HUDEP-2 (cell line): ENCODE measurements around the gene VNN1.

ENCODE experiments used
- DNase-seq, 76 experiments: peaks; one replicate each; lab custom pipeline; 2025; ENCODE audit not compliant: unreplicated experiment in 76 of 76; lab: John Stamatoyannopoulos, UW

Gene VNN1, protein sequence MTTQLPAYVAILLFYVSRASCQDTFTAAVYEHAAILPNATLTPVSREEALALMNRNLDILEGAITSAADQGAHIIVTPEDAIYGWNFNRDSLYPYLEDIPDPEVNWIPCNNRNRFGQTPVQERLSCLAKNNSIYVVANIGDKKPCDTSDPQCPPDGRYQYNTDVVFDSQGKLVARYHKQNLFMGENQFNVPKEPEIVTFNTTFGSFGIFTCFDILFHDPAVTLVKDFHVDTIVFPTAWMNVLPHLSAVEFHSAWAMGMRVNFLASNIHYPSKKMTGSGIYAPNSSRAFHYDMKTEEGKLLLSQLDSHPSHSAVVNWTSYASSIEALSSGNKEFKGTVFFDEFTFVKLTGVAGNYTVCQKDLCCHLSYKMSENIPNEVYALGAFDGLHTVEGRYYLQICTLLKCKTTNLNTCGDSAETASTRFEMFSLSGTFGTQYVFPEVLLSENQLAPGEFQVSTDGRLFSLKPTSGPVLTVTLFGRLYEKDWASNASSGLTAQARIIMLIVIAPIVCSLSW

DNA sequence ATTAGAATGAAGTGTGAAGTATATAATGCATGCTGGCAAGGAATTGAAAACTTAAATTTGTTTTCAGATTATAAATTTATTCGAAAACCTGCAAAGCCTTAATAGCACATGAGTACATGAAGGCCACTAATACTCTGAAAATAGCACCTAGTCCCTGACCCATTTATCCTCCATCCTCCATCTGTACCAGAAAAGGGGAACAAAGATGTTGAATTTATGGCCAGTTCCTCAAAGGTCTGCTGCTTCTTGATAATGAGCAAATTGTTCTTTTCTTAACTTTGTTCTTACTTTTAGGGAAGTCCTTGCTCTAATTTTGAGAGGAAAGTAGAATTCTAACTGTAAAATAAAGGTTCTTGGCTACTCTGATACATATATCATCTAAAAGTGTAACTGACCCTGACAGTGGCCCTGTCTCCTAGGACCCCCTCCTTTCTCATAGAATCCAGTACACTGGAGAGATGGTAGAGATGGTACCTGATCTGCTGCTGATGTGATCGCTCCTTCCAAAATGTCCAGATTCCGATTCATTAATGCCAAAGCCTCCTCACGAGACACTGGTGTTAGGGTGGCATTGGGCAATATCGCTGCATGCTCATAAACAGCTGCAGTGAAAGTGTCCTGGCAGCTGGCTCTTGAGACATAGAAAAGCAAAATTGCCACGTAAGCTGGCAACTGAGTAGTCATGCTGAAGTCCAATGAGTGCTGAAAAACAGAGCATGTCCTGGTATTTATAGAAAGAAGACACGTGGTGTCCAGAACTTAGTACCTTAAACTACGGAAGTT lies at the start of gene VNN1:
VNN1 (minus strand) TSS at position 704 of the 783 bp plus-strand sequence; CDS start at position 684, 20 bp downstream.
- no peak for DNase-seq

DNA sequence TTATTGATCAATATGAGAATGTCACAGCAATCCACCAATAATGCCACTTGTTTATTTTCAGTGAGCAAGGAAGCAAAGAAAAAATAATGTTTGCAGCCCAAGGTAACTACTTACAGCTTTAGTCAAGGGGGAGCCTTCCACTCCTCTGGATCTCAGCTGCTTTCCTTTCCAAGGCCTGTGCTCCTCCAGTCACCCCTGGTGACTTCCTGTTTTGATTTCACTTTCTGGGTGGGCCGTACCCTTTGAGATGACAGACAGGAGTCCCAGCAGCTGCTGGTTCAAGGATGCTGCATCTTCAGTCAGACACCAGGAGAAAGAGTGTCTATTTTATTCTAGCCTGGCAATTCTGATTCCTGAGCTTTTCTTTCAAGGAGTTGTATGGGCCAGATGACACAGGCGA lies 49.4 kb upstream of the VNN1 start:
- peak in 1 of 76 experiments; percentile 24 for DNase-seq

DNA sequence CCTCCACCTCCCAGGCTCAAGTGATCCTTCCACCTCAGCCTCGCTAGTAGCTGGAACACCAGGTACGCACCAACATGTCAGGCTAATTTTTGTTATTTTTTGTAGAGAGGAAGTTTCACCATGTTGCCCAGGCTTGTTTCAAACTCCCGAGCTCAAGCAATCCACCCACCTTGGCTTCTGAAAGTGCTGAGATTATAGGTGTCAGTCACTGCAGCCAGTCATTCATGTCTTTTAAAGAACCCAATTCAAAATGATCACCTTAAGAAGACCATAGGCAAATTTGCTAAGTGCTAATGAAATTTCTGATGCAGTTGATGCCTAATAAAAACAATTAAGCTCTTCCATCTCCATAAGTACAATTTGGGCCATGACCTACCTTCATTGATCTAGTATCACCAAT lies 46.4 kb upstream of the VNN1 start:
- DNase-seq: no peak

DNA sequence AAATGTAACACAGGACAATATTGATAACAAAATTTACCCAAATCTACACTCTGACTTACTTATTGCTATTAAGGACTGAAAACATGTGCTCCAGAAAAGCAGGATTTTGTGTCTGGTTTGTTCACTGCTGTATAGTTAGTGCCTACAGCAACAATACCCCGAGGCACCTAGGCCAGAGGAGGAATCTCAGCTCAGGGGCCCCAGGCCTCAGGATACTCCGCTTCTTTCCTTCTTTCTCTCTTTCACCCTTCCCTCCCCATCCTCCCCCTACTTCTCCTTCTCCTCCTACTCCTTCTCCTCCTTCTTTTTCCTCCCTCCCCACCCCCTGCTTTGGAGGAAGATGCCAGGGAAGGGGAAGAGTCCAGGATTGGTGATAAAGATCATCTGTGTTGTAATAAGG lies 44.8 kb upstream of the VNN1 start:
- DNase-seq: no peak

DNA sequence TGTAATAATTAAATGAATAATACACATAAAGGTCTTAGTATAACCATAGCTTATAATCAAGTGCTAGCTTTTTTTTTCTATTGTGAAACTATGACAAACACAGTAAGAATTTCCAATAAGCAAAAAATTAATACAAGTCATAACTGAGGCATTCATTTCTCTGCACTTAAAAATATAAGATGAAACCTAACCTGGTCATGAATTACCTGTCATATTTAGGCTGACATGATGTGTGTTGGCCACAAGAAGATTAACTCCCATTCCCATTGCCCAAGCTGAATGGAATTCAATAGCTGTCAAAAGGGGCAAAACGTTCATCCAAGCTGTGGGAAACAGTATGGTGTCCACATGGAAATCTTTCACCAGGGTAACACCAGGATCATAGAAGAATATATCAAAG lies 38.4 kb upstream of the VNN1 start:
- no peak for DNase-seq

DNA sequence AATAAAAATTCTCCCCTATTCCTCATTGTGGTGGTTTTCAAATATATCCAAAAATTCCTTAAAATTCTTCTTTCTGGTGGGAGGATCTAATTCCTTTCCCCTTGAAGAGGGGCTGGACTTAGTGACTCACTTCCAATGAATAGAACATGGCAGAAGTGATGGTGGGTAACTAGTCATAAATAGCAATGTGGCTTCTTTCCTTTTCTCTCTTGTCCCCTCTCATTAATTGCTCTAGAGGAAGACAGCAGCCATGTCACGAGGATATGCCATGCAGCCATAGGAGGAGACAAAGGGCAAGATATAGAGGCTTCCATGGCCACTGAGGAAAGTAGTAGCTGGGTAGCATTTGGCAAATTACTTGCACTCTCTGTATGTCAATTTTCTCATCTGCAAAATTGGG lies 38.0 kb upstream of the VNN1 start:
- DNase-seq: no peak

DNA sequence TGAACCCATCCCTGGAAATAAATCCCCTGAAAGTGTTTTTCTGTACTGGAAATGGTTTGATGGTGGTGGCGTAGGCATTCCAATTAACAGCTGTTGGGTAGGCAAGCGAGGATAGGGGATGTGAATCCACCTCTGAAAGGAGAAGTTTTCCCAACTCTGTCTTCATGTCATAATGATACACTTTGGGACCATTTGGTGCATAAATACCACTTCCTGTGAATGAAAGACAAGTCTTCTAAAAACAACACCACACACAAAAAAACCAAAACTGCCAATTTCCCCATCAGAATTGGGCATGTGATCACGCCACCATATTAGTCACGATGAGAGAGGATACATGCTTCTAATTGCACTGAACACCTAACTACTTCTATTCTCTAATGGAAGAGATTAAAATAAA lies 37.5 kb upstream of the VNN1 start:
- DNase-seq: no peak

DNA sequence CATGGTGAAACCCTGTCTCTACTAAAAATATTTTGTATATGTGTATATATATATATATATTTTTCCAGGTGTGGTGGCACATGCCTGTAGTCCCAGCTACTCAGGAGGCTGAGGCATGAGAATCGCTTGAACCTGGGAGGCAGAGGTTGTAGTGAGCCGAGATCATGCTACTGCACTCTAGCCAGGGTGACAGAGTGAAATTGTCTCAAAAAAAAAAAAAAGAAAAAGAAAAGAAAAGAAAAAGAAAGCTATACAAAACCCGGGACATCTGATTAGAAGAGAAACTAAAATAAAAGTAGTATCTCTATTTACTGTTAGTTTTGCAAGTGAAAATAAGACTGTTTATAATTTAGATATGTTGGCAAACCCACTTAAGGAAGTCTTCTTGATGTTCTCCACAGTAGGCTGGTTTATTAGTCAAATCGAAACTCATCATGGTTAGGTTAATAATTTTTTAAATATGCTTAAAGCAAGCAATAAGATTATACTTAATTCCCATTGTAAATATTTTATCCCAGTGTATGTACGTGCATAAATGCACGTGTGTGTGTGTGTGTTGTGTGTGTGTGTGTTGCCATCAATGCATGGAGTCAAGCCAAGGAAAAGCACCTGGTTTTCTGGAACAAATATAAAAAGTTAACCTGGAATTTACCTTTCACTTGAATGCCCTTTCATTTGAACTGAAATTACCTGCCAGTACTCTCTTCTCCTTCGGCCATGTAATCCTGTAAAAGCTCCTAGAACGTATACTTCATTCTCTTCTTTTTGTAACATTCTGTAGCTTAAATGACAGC lies 36.8 kb upstream of the VNN1 start:
- no peak for DNase-seq

DNA sequence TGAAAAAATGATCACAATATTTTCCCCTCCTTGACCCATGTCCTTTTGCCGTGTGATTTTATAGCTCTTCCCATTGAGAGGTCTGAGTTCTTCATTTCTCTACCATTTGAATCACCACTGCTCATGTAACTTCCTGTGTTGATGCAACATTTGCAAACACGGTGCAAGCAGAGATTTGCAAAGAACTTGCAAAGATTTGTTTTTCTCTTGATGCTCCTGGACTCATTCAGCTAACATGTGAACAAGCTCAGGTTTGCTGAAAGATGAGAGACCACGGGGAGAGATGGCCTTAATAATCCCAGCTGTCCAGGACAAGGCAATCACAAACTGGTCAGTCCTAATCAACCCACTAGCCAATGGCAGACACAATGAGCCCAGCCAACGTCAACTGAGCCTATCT lies 35.3 kb upstream of the VNN1 start:
- no peak for DNase-seq

DNA sequence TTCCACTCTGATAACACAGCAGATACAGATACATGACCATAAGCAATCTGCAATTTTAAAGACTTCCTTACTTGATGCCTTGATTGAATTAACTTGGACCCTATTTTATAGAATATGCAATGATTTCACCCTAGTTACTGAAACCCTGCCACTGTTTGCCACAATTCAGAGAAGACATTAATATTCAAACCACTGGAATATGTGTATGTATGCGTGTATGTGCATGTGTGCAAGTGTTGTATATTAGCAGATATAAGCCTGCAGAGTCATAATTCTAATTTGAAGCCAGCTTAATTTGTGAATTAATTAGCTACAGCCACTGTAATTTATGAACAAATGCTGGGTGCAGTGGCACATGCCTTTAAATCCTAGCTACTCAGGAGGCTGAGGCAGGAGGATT lies 34.6 kb upstream of the VNN1 start:
- DNase-seq: no peak

DNA sequence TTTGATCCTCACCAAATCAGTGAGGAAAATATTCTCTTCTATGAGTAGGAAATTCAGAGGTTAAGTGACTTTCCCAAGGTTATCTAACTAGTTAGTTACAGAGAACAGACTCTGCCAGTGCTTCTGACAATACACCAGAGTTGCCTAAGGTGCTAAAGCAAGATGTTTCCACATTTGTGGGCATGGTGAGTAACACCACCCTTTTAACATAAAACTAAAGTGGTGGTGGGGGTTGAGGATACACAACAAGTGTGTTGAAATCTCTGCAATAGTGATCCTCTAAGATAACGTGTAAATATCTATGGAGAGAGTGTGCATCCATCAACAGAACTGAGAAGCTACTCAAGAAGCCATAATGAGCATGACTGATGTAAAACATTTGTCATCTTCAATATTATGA lies 32.2 kb upstream of the VNN1 start:
- no peak for DNase-seq

DNA sequence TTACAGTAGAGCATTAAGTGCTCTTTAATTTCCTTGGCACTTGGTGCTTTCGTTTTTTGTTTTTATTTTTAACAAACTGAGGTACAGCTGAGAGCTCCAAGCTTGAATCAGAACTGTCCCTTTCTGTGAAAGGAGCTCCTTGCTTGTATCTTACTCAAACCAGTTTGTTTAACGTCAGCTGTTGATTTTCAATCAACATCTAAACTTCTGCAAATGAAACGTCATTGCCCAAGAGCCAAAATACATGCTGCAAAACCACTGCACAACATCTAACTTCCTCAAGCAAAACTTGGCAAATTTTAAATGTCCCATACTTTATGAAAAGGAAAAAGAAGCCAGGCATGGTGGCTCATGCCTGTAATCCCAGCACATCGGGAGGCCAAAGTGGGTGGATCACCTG lies 28.6 kb upstream of the VNN1 start:
- no peak for DNase-seq

DNA sequence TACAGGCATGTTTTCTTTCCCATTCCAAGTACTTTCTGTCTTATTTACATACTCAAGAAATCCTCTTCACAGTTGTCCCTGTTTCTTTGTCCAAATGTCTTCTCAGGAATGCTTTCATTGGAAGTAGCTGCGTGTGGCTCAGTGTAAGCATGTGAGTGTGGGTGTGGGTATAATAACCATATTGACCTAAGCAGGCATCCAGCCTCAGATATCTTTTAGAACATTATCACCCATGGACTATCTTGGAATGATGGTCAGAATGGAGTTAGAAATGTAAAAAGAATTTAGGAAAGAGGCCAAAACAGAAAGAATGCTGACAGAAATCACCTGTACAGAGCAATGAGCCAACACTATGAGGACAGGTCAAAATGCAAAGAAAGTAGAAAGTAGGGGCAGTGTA lies 27.4 kb upstream of the VNN1 start:
- DNase-seq: no peak

DNA sequence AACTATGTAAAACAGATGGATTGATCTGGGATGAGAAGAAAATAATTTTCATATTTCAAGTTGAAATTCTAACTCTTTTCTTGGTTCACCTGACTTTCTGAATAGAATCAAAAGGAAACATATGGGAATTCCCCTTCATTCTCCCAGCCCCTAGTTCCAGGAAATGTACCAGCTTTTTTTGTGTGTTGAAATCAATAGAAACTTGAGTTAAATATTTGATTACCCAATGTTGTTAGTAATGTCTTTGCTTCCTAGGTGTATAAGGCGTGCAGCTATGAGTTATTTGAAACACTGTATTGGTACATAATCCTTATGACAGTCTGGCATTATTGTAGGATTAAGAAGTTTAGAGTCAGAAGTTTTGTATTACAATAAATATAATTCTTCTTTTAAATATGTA lies 22.4 kb upstream of the VNN1 start:
- DNase-seq: no peak

DNA sequence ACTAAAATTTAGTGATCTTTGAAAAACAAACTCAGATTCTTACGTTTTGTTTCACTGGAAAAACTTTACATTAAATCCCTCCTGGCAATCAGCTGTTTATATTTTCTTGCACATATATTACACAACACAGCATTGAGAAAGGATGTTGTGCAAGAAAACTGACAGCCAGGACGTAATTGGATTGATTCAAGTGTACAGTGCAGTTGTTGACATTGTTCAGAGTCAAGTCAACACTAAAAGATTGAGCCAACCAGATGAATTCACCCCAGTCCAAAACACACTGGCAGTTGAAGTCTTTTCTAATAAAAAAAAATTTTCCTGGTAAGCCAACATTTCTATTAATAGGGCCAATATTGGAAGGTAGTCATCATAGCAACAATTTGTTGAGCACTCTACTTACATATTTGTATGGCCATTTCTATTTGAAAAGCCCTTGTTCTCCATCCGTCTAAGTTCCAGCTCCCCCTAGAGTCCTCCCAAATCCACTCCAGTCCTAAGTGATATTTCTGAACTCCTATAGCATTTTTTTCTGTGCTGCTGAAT lies 20.9 kb upstream of the VNN1 start:
- peak in 2 of 76 experiments; percentile 11 to 30 for DNase-seq

DNA sequence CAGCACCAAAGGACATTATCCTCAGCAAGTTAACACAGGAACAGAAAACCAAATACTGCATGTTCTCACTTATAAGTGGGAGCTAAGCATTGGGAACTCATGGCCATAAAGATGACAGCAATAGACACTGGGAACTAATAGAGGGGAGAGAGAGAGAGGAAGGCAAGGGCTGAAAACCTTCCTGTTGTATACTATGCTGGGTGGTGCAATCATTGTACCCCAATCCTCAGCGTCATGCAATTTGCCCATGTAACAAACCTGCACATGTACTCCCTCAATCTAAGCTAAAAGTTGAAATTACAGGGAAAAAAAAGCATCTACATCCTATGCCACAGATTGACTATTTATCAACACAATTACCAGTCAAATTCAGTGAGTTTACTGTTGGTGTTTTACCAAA lies 20.0 kb upstream of the VNN1 start:
- no peak for DNase-seq

DNA sequence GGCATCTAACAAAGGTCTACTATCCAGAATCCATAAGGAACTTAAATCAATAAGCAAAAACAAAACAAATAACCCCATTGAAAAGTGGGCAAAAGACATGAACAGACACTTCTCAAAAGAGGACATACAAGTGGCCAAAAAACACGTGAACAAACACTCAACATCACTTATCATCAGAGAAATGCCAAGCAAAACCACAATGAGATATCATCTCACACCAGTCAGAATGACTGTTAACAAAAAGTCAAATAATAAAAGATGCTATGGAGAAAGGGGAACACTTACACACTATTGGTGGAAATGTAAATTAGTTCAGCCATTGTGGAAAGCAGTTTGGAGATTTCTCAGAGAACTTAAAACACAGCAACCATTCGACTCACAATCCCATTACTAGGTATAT lies 19.4 kb upstream of the VNN1 start:
- peak in 3 of 76 experiments; percentile 11 to 26 (median 12) for DNase-seq

DNA sequence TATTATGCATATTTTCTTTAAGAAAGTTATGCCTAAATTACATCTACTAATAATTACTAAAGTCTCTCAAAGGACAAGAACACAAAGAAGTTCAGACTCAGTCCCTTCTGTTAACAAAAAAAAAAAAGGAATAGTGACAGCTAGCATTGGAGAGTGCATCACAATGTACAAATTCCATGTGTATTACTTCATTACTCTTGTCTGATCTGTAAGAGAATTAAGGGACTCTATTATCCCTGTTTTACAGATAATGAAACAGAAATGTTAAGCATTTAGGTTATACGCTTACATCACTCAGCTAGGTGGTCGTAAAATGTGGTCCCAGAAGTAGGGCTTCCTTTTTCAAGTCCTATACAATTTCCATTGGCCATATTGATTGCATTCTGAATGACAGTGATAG lies 17.2 kb upstream of the VNN1 start:
- DNase-seq: no peak

DNA sequence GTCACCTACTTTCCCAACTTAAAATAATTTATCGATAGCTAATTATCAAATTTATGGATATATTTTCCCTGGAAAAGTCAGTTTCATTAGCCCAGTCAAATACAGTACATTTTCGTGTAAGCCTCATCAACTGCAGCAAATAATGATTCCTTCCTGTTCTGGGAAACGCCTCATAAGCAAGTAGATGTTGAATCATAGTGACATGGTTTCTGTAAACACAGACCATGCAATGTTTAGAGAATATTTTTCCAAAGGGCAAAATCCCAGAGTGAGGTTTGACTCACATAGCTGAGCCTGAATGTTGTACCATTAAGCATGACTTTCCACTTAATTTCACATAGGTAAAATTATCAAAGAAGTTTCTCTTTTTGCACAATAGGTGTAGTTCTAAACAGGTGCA lies 16.7 kb upstream of the VNN1 start:
- no peak for DNase-seq

DNA sequence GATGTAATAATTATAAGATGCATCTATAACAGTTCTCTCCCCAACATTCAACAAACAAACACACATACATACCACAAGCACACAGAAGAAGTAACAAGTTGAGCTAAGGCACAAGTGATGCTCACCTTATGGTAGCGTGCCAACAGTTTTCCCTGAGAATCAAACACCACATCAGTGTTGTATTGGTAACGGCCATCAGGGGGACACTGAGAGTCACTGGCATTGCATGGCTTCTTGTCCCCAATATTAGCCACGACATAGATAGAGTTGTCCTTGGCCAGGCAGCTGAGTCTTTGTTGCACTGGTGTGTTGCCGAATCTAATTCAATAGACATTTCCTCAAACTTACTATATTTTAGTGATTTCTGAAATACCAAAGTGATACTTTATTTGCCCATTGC lies 14.8 kb upstream of the VNN1 start:
- DNase-seq: peak in 1 of 76 experiments; percentile 34

DNA sequence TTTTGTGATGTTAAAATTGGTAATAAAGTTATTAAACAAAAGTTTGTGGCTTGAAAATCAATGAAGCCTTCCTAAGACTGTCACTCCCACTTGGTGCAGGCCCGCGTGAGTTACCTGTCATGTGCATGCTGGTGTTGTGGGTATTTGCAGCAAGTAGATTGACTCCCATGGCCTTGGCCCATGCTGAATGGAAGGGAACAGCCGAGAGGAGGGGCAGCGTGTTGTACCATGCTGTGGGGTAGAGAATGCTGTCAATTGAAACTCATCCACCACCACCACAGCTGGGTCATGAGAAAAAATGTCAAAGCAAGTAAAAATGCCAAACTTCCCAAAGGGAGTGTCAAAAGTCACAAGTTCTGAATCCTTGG lies 12.7 kb upstream of the VNN1 start:
- no peak for DNase-seq
